CD14-positive monocyte (primary cell): Measurements from ENCODE around the gene APBB1. TPM values are rescaled to one million over a fixed set of nuclear protein-coding genes. Genes with fewer than 3 reads are reported as not detected.

Experiments used
- DNase-seq, 3 donors: peaks; one replicate each; pipeline ENCODE4 v3.0.0-alpha.2; 2011 to 2022
- H2AFZ ChIP-seq: 2 replicates; pipeline ENCODE4 v1.6.0; 2012; ENCODE audit warnings: mild to moderate bottlenecking, low read depth, low read length, inconsistent platforms; ENCODE audit not compliant: insufficient read depth, poor library complexity, severe bottlenecking
- H3K27ac ChIP-seq, 2 donors: 1 replicate in 1 of 2; 2 replicates in 1 of 2; pipeline ENCODE4 v1.5.1; 2012 to 2013; ENCODE audit warnings: low read length in 2 of 2, control low read depth in 1 of 2, inconsistent platforms in 1 of 2, low read depth in 1 of 2, mild to moderate bottlenecking in 1 of 2
- H3K27me3 ChIP-seq, 2 donors: one replicate each; pipeline versions ENCODE4 v1.6.0 to v1.6.1; 2011 to 2013; ENCODE audit warnings: low read length in 2 of 2; ENCODE audit not compliant: control insufficient read depth in 2 of 2, insufficient read depth in 2 of 2
- H3K36me3 ChIP-seq, 2 donors: replicated peaks in 1 of 2; 1 replicate in 1 of 2; 2 replicates in 1 of 2; pipeline versions ENCODE4 v1.5.1 to v1.6.1; 2012 to 2013; ENCODE audit warnings: low read length in 2 of 2, control low read depth in 1 of 2, inconsistent platforms in 1 of 2, mild to moderate bottlenecking in 1 of 2; ENCODE audit not compliant: insufficient read depth in 2 of 2, control insufficient read depth in 1 of 2
- H3K4me1 ChIP-seq, 2 donors: 1 replicate in 1 of 2; 2 replicates in 1 of 2; pipeline versions ENCODE4 v1.5.1 to v1.6.1; 2012 to 2013; ENCODE audit warnings: low read length in 2 of 2, control low read depth in 1 of 2, inconsistent platforms in 1 of 2, mild to moderate bottlenecking in 1 of 2, moderate library complexity in 1 of 2; ENCODE audit not compliant: insufficient read depth in 2 of 2, control insufficient read depth in 1 of 2
- H3K4me2 ChIP-seq: replicated peaks from 2 replicates; pipeline ENCODE3; 2012; ENCODE audit warnings: low read length, moderate library complexity, mild to moderate bottlenecking; ENCODE audit not compliant: poor library complexity, severe bottlenecking; ENCODE audit errors: extremely low read depth
- H3K4me3 ChIP-seq, 3 experiments: fragments of 200-600 bp in 1 of 3; sonication (generic) in 1 of 3; replicated peaks in 1 of 3; 1 replicate in 2 of 3; 2 replicates in 1 of 3; pipeline ENCODE4 v1.5.1; 2011 to 2013; ENCODE audit warnings: low read length in 3 of 3, mild to moderate bottlenecking in 3 of 3, control low read depth in 2 of 3, low read depth in 2 of 3, inconsistent platforms in 1 of 3, moderate library complexity in 1 of 3
- H3K79me2 ChIP-seq: 2 replicates; pipeline ENCODE4 v1.6.0; 2012; ENCODE audit warnings: mild to moderate bottlenecking, control low read depth, inconsistent platforms, low read length, moderate library complexity; ENCODE audit not compliant: insufficient read depth
- H3K9ac ChIP-seq: 2 replicates; pipeline ENCODE4 v1.6.0; 2017; ENCODE audit warnings: low read length, mild to moderate bottlenecking; ENCODE audit not compliant: insufficient read depth, poor library complexity, severe bottlenecking
- H3K9me3 ChIP-seq, 2 donors: replicated peaks in 1 of 2; 1 replicate in 1 of 2; 2 replicates in 1 of 2; pipeline versions ENCODE4 v1.5.1 to v1.6.1; 2012 to 2013; ENCODE audit warnings: low read length in 2 of 2, control low read depth in 1 of 2; ENCODE audit not compliant: control insufficient read depth in 1 of 2, insufficient read depth in 1 of 2
- H4K20me1 ChIP-seq: 2 replicates; pipeline ENCODE4 v1.6.0; 2012; ENCODE audit warnings: mild to moderate bottlenecking, low read length, control low read depth, moderate library complexity; ENCODE audit not compliant: insufficient read depth
- H3K27ac Mint-ChIP-seq, 7 donors: one replicate each; pipeline ENCODE4 v1.8.0; 2020; ENCODE audit warnings: mild to moderate bottlenecking in 7 of 7, mixed read lengths in 7 of 7, moderate library complexity in 6 of 7, inconsistent platforms in 2 of 7
- H3K27me3 Mint-ChIP-seq, 3 donors: one replicate each; pipeline ENCODE4 v1.8.0; 2021 to 2022; ENCODE audit warnings: low read depth in 3 of 3, mild to moderate bottlenecking in 3 of 3, mixed read lengths in 3 of 3, moderate library complexity in 3 of 3, inconsistent platforms in 1 of 3
- H3K36me3 Mint-ChIP-seq, 2 donors: one replicate each; pipeline ENCODE4 v1.8.0; 2020; ENCODE audit warnings: mixed read lengths in 2 of 2, inconsistent platforms in 1 of 2, mild to moderate bottlenecking in 1 of 2
- H3K4me1 Mint-ChIP-seq: one replicate; pipeline ENCODE4 v1.8.0; 2020; ENCODE audit warnings: mild to moderate bottlenecking, mixed read lengths
- H3K4me3 Mint-ChIP-seq, 2 donors: one replicate each; pipeline ENCODE4 v1.8.0; 2020; ENCODE audit warnings: mild to moderate bottlenecking in 2 of 2, mixed read lengths in 2 of 2, moderate library complexity in 1 of 2
- H3K9me3 Mint-ChIP-seq, 7 donors: one replicate each; pipeline ENCODE4 v1.8.0; 2020 to 2022; ENCODE audit warnings: mixed read lengths in 7 of 7, mild to moderate bottlenecking in 6 of 7, moderate library complexity in 6 of 7, inconsistent platforms in 2 of 7
- CTCF ChIP-seq: fragments of 200-600 bp; IDR thresholded peaks from one replicate; pipeline ENCODE4 v1.8.0; 2022; ENCODE audit warnings: antibody characterized with exemption, mild to moderate bottlenecking
- WGBS: methylation state at CpG from one replicate; pipeline ENCODE4 v1.1.5; 2013; ENCODE audit warnings: missing lambda C conversion rate; ENCODE audit not compliant: insufficient coverage; 5-methylcytosine and 5-hydroxymethylcytosine counted together
- intact Hi-C, 2 donors: fragments of 100-400 bp; cut with micrococcal nuclease; formaldehyde crosslinking; loops; one replicate each; pipeline versions ENCODE4 v1.15.0 to v1.15.1; 2023
- polyA plus RNA-seq, 3 donors: library from polyadenylated mRNA; depleted of rRNA in 1 of 3; unstranded in 2 of 3; stranded (reverse) in 1 of 3; fragments of 300-500 nt in 2 of 3; fragments of >200 nt in 1 of 3; fragmentation: Illumina TruSeq in 2 of 3; gene quantifications; 1 replicate in 2 of 3; 2 replicates in 1 of 3; pipeline ENCODE4 v1.2.3, GENCODE V29; 2012 to 2021

The APBB1 gene
- polyA plus RNA-seq, 3 donors = 0.85 to 2.5 (median 2.4) TPM

- peak overlapping the region in 1 of 7 donors; percentile 32 for H3K27ac Mint-ChIP-seq
- peaks cover 2% of the 10 kb centered on the region for H3K4me1 Mint-ChIP-seq
- WGBS = 97% methylated on average over 3 of the region's 3 CpGs
Measured at GRCh38 chr11:6431861-6432260, 13.0 kb upstream of the APBB1 start.

GRCh38 chr11:6427516-6427915 is 8.6 kb upstream of the APBB1 start:
- Histone ChIP-seq H2AFZ (no peak overlapping the region), H3K27ac (no peak overlapping the region), H3K36me3 (no peaks in the 10 kb centered on the region), H3K9me3 (no peaks in the 10 kb centered on the region), H3K4me1 (no peaks in the 10 kb centered on the region), H4K20me1 (no peaks in the 10 kb centered on the region), H3K9ac (no peak overlapping the region), H3K4me3 (no peak overlapping the region), H3K4me2 (no peak overlapping the region), H3K79me2 (no peaks in the 10 kb centered on the region), H3K27me3 (peaks cover 22 to 24% of the 10 kb centered on the region in 2 donors)
- Mint-ChIP-seq H3K9me3 (no peaks in the 10 kb centered on the region), H3K36me3 (no peaks in the 10 kb centered on the region), H3K27ac (no peak overlapping the region), H3K4me1 (no peaks in the 10 kb centered on the region), H3K27me3 (peaks cover 14 to 29% (median 25%) of the 10 kb centered on the region in 3 donors), H3K4me3 (peak overlapping the region in 1 of 2 donors; percentile 9)
- DNase-seq = no peak
- intact Hi-C loops = no loop called here
- no peak for TF ChIP-seq CTCF

More at GRCh38 chr11:6431861-6432260, 13.0 kb upstream of the APBB1 start:
- Mint-ChIP-seq H3K9me3 (no peaks in the 10 kb centered on the region), H3K27me3 (peaks cover 0 to 4% (median 2%) of the 10 kb centered on the region in 3 donors), H3K36me3 (no peaks in the 10 kb centered on the region), H3K4me3 (no peak overlapping the region)
- no peak for DNase-seq
- Histone ChIP-seq H3K27ac (no peak overlapping the region), H3K79me2 (no peaks in the 10 kb centered on the region), H3K4me1 (no peaks in the 10 kb centered on the region), H4K20me1 (no peaks in the 10 kb centered on the region), H3K27me3 (peaks cover 0 to 2% of the 10 kb centered on the region in 2 donors), H3K9ac (no peak overlapping the region), H3K36me3 (no peaks in the 10 kb centered on the region), H3K4me3 (no peak overlapping the region), H3K4me2 (no peak overlapping the region), H3K9me3 (no peaks in the 10 kb centered on the region), H2AFZ (no peak overlapping the region)
- intact Hi-C loops = no loop called here
- no peak for TF ChIP-seq CTCF
